Heart left ventricle (tissue), 13 donors: Measurements from ENCODE around the gene SAMM50.

ENCODE experiments used
- CTCF ChIP-seq, 12 donors: fragments of 200-600 bp; sonication (generic) in 4 of 12; IDR thresholded peaks; one replicate each; pipeline versions ENCODE4 v1.5.0 to v1.8.0; 2018 to 2022; ENCODE audit warnings: antibody characterized with exemption in 12 of 12, mild to moderate bottlenecking in 5 of 12
- POLR2A ChIP-seq, 2 donors: fragments of 450-650 bp; IDR thresholded peaks; one replicate each; pipeline ENCODE4 v1.6.1; 2017; ENCODE audit warnings: antibody characterized with exemption in 2 of 2, mild to moderate bottlenecking in 2 of 2, moderate library complexity in 2 of 2
- donor health status: ischemic (EF 13 %, LVEDD 7.1; RV severe dilation, severe dysfunction).
- donor health status: DM: no; HTN: yes; CAD: no.
- donor health status: DM: no; HTN: no; CAD: no.
- donor health status: ischemic (EF 25% LVEDD 6.9; RV normal size, moderate dysfunction).
- donor health status: ischemic (EF 25% LVEDD 5.7; RV mildly dilated, moderate dysfunction).
- donor health status: ischemic (EF 35%, LVEDD 5.7; RV mildly dilated, moderate dysfunction).
- donor health status: nonischemic (EF 11% LVEDD 7.7; RV severe dilation, severe dysfunction).
- donor health status: DM: yes; HTN: yes; CAD: no.
- donor health status: PGD.
- donor health status: ischemic (EF 29% LVEDD 5.4; RV normal size, mild dysfunction).
- donor health status: nonischemic (EF 23%, LVEDD 6.1; RV moderate dilation, normal function).

- TF ChIP-seq CTCF (IDR thresholded peaks at IDR 0.05) (no peak), POLR2A (IDR thresholded peaks at IDR 0.05) (no peak)
These were observed 70.9 kb downstream of the SAMM50 start for GRCh38 chr22:44026066-44026629.
